HT1080 (cell line): ENCODE measurements around the gene SPRYD3. TPM values are rescaled to one million over a fixed set of nuclear protein-coding genes. Genes with fewer than 3 reads are reported as not detected.
"Not testable (repeated sequence)": the region's sequence is repeated elsewhere in the genome, so short reads cannot be mapped to it uniquely, and the experiment has no call there.

ENCODE experiments used
- DNase-seq: peaks from one replicate; pipeline ENCODE4 v3.0.0-alpha.2; 2015; ENCODE audit warnings: low read depth
- small RNA-seq: library from RNA; depleted of rRNA; stranded (forward); fragments of <200 nt; gene quantifications from one replicate; pipeline ENCODE3, GENCODE V24; 2014
- total RNA-seq: library from RNA; depleted of rRNA; stranded (reverse); fragments of >200 nt; shearing (Covaris generic); gene quantifications from 2 replicates; pipeline ENCODE4 v1.2.3, GENCODE V29; 2014; rRNA removed

SPRYD3 gene
- total RNA-seq, 1 experiment from 2014 or later = 12.7 TPM

- DNase-seq = not testable (repeated sequence)
These were observed 45.4 kb downstream of the SPRYD3 start for GRCh38 chr12:53033832-53034231.

GRCh38 chr12:53031616-53032015 is 47.6 kb downstream of the SPRYD3 start:
- no peak for DNase-seq

GRCh38 chr12:53027014-53027413 is 52.2 kb downstream of the SPRYD3 start:
- DNase-seq = not testable (repeated sequence)

GRCh38 chr12:53025250-53025649 is 53.9 kb downstream of the SPRYD3 start:
- DNase-seq = no peak

- DNase-seq = no peak
These were observed 64.5 kb downstream of the SPRYD3 start for GRCh38 chr12:53014709-53015108.

Small RNAs within 50 kb of the gene (small RNA-seq; reads per million reads assigned to genes)
- gene MIR6757 = not detected

Other genes with a start within 250 kb of the SPRYD3 start
- 0.45 and 1.0 TPM in 2 replicates for gene KRT79, start 245.1 kb downstream of the SPRYD3 start, total RNA-seq
- gene KRT78, start 230.4 kb downstream of the SPRYD3 start, total RNA-seq = 0.13 TPM in 1 of 2 replicates, not detected in the other
- 199 and 204 TPM in 2 replicates for gene KRT8, start 174.3 kb downstream of the SPRYD3 start, total RNA-seq
- gene KRT18, start 130.3 kb downstream of the SPRYD3 start, total RNA-seq = 358 and 373 TPM in 2 replicates
- 563 and 574 TPM in 2 replicates for gene EIF4B, start 72.9 kb downstream of the SPRYD3 start, total RNA-seq
- 29.1 and 32.5 TPM in 2 replicates for gene TNS2, start 29.3 kb downstream of the SPRYD3 start, total RNA-seq
- 58.5 and 72.9 TPM in 2 replicates for gene IGFBP6, start 18.3 kb upstream of the SPRYD3 start, total RNA-seq
- not detected in 2 replicates for gene SOAT2, start 24.1 kb upstream of the SPRYD3 start, total RNA-seq
- gene ZNF740, start 101.3 kb upstream of the SPRYD3 start, total RNA-seq = 15.9 and 19.0 TPM in 2 replicates
- 3.1 and 3.7 TPM in 2 replicates for gene CSAD, start 101.5 kb upstream of the SPRYD3 start, total RNA-seq
- not detected in 2 replicates for gene ITGB7, start 127.9 kb upstream of the SPRYD3 start, total RNA-seq
- 10.8 and 17.4 TPM in 2 replicates for gene RARG, start 152.8 kb upstream of the SPRYD3 start, total RNA-seq
- gene ESPL1, start 188.9 kb upstream of the SPRYD3 start, total RNA-seq = 16.8 and 20.0 TPM in 2 replicates
- 309 and 490 TPM in 2 replicates for gene PFDN5, start 216.2 kb upstream of the SPRYD3 start, total RNA-seq
- gene MYG1, start 220.3 kb upstream of the SPRYD3 start, total RNA-seq = 108 and 119 TPM in 2 replicates
- gene AAAS, start 242.2 kb upstream of the SPRYD3 start, total RNA-seq = 117 and 134 TPM in 2 replicates